HG02642 (cell line): Measurements from ENCODE around the gene CYP27B1.
"Not testable (repeated sequence)": the region's sequence is repeated elsewhere in the genome, so short reads cannot be mapped to it uniquely, and the experiment has no call there.

Source experiments
- ATAC-seq: cut with Tn5 transposase; IDR thresholded peaks from one replicate; pipeline ENCODE4 v1.9.1; 2021; ENCODE audit warnings: mild to moderate bottlenecking; ENCODE audit not compliant: unreplicated experiment, poor library complexity

The CYP27B1 gene

DNA sequence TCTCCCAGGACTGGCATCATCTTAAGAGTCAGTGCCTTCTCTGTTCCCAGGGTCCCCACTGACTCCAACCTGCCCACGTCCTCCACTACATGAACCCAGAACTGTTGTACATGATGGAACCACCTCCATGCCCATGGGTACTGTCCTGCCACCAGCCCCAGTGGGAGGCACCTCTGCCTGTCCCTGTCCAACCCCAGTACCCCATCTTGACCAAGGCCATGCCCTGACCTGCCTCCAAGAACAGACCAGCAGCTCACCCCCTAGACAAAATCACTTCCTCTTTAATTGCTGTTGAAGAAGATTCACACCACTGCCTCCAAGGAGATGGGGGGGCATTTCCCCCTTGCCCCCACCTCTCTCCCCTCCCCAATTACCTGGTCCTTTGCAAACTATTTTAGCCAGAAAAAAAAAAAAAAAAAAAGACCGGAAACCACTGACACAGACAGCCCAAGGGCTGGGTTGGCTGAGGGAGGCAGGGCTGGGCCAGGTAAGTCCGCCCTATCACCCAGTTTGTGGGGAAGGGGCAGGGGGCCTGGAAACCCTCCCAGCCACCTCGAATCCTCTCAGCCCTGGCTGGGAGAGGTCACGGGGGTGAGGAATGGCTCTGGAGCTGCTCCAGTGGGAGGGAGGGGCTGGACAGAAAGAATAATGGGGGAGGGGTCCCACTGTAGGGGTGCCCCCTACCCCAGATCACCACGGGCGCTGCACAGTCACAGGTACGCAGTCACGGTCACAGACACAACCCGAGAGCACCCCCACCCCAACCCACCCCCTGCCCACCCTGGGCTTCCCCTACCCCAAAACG lies 41.7 kb downstream of the CYP27B1 start:
- no peak for ATAC-seq

DNA sequence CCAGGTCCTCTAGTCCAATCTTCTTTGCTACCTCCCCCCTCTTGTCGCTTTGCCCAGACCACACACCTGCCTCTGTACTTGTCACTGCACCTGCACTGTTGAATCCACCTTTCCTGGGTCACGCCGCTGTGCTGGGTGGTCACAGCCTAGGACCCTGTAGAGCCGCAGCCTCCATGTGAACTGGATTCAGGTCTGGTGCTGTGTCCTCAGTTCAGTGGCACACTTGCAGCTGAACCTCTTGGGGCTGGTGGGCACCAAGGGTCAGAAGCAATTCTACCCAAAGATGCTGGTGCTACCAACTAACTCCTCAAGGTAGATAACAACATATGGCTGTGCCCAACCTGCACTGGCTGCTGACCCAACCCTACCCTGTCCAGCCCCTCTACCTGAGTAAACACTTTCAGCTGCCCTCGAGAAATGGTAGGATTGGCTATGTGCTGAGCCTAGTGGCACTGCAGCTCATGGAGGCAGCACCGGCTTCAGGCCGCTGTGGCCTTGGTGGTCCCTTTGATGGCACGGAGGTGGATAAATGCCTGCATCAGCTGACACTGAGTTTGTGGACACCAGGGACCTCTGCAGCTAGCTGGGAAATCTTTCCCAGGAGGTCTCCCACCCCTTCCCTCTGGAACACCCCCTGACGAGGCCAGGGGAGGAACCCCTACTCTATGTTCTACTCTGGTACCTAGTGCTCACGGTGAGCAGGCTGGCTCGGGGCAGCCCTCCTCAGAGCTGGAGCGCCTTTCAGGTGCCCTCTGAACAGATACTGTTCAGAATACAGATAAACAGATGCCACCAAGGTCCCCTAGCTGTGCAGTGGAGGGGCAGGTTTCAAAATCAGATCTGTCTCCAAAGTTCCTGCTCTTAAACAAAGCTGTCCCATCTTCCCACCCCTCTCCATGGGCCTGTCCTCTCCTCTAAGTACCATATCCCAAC lies 42.6 kb downstream of the CYP27B1 start:
- no peak for ATAC-seq

DNA sequence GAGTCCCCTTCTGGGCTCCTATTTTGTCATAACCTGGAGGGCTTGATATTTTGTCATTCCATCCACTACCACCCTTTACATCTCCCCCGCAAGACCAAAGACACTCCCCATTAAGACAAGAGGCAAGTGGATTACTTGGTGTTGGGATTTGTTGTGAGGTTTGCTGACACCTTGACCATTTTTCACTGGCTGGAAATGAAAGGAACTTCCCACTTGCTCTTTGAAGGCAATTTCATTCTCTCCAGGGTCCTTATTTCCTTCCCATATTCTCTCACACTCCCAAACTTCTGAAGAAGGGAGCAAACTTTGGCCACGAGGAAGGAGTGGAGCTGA lies 43.3 kb downstream of the CYP27B1 start:
- no peak for ATAC-seq

DNA sequence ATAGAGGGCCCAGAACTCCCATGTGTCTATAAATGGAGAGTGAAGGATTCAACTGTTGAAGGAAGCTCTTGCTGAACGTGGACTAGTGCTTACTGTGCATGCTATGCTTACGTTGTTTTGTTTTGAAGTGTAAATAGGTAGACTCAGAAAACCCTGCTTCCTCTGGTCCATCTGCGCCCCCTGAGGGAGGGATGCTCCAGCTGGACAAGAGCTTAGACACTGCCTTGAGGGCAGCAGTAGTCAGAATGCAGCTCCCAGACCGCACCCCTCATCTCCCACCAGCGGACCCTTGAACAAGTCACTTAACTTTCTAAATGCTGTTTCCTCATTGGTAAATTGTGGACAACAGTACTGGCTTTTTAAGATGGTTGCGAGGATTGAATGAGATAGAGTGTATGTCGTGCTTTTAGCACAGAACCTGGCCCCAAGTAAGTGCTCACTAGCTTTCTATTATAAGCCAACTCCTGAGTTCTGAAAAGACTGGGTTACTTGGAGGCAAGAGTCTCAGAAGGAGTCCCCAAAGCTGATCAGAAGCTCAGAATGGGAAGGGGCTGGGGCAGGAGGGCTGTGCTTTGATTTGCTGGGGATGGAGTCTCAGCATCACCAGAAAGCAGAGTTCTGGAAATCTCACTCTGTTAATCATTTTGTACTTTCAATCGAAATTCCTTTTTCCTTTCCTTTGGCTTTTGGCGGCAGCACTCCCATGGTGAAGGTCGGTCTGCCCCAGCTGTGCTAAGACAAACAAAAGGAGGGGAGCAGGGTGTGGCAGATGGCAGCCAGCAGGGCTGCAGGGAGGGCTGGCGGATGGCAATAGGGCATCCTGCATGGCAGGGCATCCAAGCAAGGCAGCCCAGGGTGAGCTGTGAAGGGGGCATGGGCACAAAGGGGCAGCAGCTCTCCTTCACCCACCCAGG lies 43.9 kb downstream of the CYP27B1 start:
- ATAC-seq = no peak

DNA sequence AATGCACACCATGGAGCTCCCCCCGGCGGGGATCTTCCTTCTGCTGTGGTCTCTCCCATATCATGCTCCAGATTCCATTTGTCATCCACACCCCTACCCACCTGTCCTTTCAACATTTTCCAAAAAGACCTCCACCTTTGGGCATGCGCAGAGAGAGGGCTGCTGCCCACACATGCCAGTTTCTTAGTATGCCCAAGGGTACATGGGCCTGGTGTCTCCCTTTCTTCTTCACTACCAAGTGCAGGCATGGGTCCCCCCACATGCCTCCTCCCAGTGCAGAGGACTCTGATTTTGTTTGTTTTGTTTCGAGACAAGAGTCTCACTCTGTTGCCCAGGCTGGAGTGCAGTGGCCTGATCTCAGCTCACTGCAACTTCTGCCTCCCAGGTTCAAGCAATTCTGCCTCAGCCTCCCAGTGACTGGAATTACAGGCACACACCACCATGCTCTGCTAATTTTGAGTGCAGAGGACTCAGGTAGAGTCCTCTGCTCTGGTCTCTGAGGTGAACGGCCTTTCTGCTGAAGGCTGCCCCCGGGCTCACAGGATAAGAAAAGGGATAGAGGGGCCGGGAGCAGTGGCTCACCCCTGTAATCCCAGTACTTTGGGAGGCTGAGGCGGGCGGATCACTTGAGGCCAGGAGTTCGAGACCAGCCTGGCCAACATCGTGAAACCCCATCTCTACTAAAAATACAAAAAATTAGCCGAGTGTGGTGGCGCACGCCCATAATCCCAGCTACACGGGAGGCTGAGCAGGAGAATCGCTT lies 44.9 kb downstream of the CYP27B1 start:
- not testable (repeated sequence) for ATAC-seq

DNA sequence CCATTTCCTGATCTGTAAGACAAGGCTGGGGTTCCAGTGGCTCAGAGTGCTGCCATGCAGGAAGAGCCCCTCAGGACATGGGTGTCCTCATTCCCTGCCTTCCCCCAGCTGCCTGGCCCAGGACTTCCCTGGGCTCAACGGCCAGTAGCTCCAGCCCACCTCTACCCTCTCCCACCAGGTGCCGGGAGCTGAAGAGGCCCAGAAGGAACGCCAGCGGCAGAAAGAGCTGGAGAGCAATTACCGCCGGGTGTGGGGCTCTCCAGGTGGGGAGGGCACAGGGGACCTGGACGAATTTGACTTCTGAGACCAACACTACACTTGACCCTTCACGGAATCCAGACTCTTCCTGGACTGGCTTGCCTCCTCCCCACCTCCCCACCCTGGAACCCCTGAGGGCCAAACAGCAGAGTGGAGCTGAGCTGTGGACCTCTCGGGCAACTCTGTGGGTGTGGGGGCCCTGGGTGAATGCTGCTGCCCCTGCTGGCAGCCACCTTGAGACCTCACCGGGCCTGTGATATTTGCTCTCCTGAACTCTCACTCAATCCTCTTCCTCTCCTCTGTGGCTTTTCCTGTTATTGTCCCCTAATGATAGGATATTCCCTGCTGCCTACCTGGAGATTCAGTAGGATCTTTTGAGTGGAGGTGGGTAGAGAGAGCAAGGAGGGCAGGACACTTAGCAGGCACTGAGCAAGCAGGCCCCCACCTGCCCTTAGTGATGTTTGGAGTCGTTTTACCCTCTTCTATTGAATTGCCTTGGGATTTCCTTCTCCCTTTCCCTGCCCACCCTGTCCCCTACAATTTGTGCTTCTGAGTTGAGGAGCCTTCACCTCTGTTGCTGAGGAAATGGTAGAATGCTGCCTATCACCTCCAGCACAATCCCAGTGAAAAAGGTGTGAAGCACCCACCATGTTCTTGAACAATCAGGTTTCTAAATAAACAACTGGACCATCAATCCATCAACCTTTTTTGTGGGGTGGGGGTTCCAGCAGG lies 46.0 kb downstream of the CYP27B1 start:
- no peak for ATAC-seq

DNA sequence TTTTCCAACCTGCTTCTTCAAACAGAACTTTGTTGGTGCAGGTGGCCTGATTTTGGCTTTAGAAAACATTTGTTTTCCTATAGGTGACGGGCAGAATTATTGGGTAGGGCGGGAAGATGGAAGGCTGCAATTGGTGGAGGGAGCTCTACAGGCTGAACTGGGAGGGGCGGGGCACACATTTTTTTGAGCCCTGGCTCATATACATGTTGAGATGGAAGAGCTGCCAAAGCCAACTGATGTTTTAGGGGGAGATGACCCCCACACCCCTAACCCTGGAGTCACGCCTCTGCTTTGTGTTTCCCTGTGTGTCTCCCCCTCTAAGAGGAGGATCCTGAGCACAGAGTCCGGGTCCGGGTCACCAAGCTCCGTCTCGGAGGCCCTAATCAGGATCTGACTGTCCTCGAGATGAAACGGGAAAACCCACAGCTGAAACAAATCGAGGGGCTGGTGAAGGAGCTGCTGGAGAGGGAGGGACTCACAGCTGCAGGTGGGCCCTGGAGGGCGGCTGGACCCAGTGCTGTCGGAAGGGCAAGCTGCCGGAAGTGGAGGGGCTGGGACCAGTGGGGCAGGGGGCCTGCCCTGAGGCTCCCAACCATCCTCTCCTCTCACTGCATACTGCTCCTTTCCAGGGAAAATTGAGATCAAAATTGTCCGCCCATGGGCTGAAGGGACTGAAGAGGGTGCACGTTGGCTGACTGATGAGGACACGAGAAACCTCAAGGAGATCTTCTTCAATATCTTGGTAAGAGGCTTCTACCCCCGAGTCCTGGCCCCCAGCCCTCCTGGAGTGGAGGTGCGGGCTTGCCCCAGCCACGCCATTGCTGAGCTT lies 46.9 kb downstream of the CYP27B1 start:
- no peak for ATAC-seq

DNA sequence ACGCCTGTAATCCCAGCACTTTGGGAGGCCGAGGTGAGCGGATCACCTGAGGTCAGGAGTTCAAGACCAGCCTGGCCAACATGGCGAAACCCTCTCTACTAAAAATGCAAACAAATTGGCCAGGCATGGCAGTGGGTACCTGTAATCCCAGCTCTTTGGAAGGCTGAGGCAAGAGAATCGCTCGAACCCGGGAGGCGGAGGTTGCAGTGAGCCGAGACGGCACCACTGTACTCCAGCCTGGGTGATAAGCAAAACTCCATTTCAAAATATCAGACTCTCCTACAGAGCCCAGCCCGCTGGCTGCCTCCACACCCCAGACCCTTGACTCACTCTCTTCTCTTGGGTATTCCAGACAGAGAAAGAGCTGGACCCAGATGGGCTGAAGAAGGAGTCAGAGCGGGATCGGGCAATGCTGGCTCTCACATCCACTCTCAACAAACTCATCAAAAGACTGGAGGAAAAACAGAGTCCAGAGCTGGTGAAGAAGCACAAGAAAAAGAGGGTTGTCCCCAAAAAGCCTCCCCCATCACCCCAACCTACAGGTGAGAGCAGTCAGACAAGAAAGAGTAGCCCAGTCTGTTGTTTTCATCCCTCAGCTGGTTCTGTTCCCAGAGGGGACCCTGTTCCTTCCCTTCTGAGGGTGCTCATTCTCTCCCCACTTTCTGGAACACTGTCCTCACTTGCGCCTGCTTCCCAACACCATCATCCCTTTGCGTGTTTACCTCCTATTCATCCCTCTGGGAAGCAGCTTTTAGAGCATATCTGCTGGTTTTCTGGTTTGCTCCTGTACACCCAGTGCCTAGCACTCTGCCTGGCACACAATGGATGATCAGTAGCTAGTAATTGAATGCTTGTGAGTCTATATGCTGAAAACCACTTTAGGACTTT lies 48.0 kb downstream of the CYP27B1 start:
- no peak for ATAC-seq

DNA sequence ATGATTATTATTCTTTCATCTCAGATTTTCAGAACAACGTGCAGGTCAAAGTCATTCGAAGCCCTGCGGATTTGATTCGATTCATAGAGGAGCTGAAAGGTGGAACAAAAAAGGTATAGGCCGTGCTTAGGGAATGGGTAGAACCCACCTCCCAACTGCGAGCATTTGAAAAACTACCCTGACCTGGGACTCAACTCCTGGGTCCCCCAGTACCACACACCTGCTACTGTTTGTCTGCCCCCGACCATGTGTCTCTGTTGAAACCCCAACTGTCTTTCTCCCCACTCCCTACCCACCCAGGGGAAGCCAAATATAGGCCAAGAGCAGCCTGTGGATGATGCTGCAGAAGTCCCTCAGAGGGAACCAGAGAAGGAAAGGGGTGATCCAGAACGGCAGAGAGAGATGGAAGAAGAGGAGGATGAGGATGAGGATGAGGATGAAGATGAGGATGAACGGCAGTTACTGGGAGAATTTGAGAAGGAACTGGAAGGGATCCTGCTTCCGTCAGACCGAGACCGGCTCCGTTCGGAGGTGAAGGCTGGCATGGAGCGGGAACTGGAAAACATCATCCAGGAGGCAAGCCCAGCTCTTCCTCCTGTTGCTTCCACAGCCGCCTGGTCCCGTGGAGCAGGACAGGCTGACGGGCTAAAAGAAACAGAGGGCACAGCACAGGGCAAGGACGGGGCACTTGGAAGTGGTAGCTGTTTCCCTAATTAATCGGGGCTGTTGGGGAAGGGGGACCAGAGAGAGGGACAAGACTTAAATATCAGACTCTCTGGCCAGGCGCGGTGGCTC lies 48.8 kb downstream of the CYP27B1 start:
- ATAC-seq = no peak

DNA sequence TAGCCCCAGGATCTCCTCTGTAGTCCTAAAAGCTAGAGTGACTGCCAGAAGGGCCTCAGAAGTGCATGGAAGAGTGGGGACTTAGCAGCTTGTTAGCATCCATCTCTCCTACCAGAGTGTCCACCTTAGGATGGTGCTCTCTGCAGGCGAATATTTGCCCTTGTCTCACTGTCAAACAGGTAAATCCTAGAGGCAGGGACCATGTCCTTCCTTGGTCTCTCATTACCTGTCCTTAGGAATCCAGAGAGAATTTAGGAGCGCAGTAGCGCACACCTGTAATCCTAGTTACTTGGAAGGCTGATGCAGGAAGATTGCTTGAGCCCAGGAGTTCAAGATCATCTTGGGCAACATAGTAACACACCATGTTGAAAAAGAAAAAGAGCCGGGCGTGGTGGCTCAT lies 49.7 kb downstream of the CYP27B1 start:
- ATAC-seq = no peak

DNA sequence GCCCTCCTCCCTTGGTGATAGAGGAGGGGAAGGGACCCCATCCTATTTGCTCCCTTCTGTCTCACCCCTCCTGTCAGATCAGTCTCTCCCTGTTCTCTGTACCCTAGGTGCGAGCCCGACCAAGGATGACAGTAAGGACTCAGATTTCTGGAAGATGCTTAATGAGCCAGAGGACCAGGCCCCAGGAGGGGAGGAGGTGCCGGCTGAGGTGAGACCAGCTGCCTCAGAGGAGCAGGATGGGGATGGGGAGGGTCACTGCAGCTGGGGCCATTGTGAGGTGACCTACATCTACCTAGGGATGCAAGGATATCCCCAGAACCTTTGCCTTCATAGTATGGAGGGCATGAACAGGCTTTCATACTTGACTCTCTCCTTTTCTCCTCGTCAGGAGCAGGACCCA lies 50.6 kb downstream of the CYP27B1 start:
- ATAC-seq = no peak

DNA sequence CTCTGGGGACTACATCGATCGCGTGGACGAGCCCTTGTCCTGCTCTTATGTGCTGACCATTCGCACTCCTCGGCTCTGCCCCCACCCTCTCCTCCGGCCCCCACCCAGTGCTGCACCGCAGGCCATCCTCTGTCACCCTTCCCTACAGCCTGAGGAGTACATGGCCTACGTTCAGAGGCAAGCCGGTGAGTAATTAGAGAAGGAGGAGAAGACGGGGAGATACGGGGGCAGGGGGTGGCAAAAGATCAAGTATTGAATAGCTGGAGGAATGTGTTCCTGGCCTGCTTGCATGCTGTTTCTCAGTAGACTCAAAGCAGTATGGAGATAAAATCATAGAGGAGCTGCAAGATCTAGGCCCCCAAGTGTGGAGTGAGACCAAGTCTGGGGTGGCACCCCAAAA lies 51.1 kb downstream of the CYP27B1 start:
- no peak for ATAC-seq

DNA sequence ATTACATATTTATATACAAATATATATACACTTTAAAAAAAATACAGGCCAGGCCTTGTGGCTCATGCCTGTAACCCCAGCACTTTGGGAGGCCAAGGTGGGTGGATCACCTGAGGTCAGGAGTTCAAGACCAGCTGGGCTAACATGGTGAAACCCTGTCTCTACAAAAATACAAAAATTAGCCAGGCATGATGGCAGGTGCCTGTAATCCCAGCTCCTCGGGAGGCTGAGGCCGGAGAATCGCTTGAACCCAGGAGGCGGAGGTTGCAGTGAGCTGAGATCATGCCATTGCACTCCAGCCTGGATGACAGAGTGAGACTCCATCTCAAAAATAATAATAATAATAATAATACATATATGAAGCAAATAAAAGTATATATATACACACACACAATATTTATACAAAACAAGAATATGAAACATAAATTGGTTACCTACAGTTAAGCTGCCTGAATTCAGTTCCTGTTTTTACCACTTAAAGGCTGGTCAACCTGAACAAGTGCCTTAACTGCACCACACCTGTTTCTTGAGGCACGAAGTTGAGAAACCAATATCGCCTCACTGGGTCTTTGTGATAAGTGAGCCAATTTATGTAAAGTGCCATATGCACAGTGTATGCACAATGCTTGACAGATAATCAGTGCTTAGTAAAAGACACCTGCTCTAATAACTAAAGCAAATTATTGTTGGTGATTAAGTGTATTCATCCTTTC lies 51.7 kb downstream of the CYP27B1 start:
- not testable (repeated sequence) for ATAC-seq

DNA sequence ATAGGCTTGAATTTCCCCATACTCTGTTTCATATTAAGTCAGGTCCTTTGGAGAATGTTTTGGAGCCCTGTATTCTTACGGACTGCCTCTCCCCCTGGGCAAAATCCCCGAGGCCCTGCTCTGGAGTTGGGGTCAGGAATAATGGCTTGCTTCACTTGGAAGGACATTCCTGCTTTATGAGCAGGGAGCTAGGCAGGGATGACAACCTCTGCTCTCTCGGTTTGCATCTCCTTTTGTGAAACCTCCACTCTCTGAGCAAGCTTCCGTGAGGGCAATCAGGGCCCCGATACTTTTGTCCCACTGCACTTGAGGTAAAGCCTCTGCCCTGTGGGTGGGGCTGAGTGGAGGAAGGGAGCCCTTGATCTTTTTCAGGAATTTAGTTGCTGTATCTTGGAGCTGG lies 53.7 kb downstream of the CYP27B1 start:
- ATAC-seq = no peak

DNA sequence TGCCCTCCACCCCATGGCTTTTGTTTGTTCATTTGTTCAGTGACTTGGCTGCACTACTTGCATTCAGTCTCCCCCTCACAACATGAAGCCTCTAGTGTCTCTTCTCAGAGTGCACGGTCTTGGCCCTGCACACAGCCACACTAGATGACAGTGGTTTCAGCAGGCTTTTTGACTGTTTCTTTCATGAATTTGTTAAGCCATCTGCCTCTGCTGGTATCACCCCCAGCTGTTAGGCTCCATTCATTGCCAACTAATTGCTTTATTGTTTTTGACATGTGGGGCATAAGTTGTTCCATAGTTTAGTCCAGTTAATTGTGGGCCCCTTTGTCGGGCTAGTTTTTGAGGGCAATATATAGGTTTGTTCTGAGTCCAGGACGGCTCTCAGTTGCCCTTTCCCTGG lies 54.2 kb downstream of the CYP27B1 start:
- ATAC-seq = no peak
